Neuronal stem cell (in vitro differentiated cells): ENCODE data around the gene LSM14A.

Experiments used
- DNase-seq: peaks from one replicate; pipeline ENCODE4 v3.0.0-alpha.2; 2013; ENCODE audit warnings: low spot score
- H2AFZ ChIP-seq: one replicate; pipeline ENCODE4 v1.6.1; 2013; ENCODE audit warnings: mild to moderate bottlenecking, low read length, inconsistent platforms
- H2AK5ac ChIP-seq: 2 replicates; pipeline ENCODE4 v1.6.1; 2013; ENCODE audit warnings: low read depth, mild to moderate bottlenecking, inconsistent platforms, low read length, moderate library complexity, mixed read lengths
- H2BK120ac ChIP-seq: 2 replicates; pipeline ENCODE4 v1.6.1; 2013; ENCODE audit warnings: low read depth, mild to moderate bottlenecking, inconsistent platforms, low read length, moderate library complexity, mixed read lengths
- H2BK12ac ChIP-seq: one replicate; pipeline ENCODE4 v1.6.1; 2013; ENCODE audit warnings: low read length, inconsistent platforms
- H2BK15ac ChIP-seq: 2 replicates; pipeline ENCODE4 v1.6.1; 2013; ENCODE audit warnings: mild to moderate bottlenecking, low read length, inconsistent platforms, mixed read lengths
- H2BK5ac ChIP-seq: one replicate; pipeline ENCODE4 v1.6.1; 2013; ENCODE audit warnings: inconsistent platforms, mild to moderate bottlenecking, low read length, moderate library complexity
- H3K14ac ChIP-seq: one replicate; pipeline ENCODE4 v1.6.1; 2013; ENCODE audit warnings: low read length, inconsistent platforms
- H3K18ac ChIP-seq: 2 replicates; pipeline ENCODE4 v1.6.1; 2013; ENCODE audit warnings: low read length, inconsistent platforms
- H3K23ac ChIP-seq: 2 replicates; pipeline ENCODE4 v1.6.1; 2013; ENCODE audit warnings: low read depth, mild to moderate bottlenecking, mixed read lengths, low read length, inconsistent platforms; ENCODE audit not compliant: poor library complexity
- H3K27ac ChIP-seq: replicated peaks from 3 replicates; pipeline ENCODE4 v1.5.1; 2013; ENCODE audit warnings: low read length, inconsistent platforms
- H3K27me3 ChIP-seq, 3 experiments: 2 replicates each; pipeline ENCODE4 v1.6.1; 2013; ENCODE audit warnings: low read length in 3 of 3, mild to moderate bottlenecking in 2 of 3, inconsistent platforms in 1 of 3, low read depth in 1 of 3, mixed read lengths in 1 of 3, moderate library complexity in 1 of 3; ENCODE audit not compliant: control insufficient read depth in 3 of 3, insufficient read depth in 3 of 3
- H3K36me3 ChIP-seq, 2 donors: replicated peaks in 1 of 2; 2 replicates each; pipeline ENCODE4 v1.6.1; 2013; ENCODE audit warnings: low read length in 2 of 2; ENCODE audit not compliant: control insufficient read depth in 2 of 2, insufficient read depth in 2 of 2
- H3K4ac ChIP-seq: 2 replicates; pipeline ENCODE4 v1.6.1; 2013; ENCODE audit warnings: inconsistent platforms, mild to moderate bottlenecking, low read length, moderate library complexity
- H3K4me1 ChIP-seq, 2 donors: 1 replicate in 1 of 2; 2 replicates in 1 of 2; pipeline ENCODE4 v1.6.1; 2013; ENCODE audit warnings: low read length in 2 of 2, low read depth in 1 of 2; ENCODE audit not compliant: control insufficient read depth in 2 of 2, insufficient read depth in 1 of 2
- H3K4me2 ChIP-seq: one replicate; pipeline ENCODE4 v1.6.1; 2013; ENCODE audit warnings: mild to moderate bottlenecking, low read length, inconsistent platforms; ENCODE audit not compliant: insufficient read depth, poor library complexity, severe bottlenecking
- H3K4me3 ChIP-seq, 2 donors: 2 replicates each; pipeline ENCODE4 v1.5.1; 2013; ENCODE audit warnings: low read length in 2 of 2, mild to moderate bottlenecking in 2 of 2, inconsistent platforms in 1 of 2, moderate library complexity in 1 of 2
- H3K79me1 ChIP-seq: one replicate; pipeline ENCODE4 v1.6.1; 2013; ENCODE audit warnings: low read depth, mild to moderate bottlenecking, inconsistent platforms, low read length, moderate library complexity
- H3K9ac ChIP-seq: one replicate; pipeline ENCODE4 v1.6.1; 2013; ENCODE audit warnings: mild to moderate bottlenecking, low read depth, low read length, inconsistent platforms; ENCODE audit not compliant: poor library complexity
- H3K9me3 ChIP-seq, 2 donors: replicated peaks in 1 of 2; 2 replicates each; pipeline versions ENCODE3 to v1.6.1; 2013; ENCODE audit warnings: low read length in 2 of 2, mild to moderate bottlenecking in 2 of 2, inconsistent platforms in 1 of 2, low read depth in 1 of 2, mixed read lengths in 1 of 2, moderate library complexity in 1 of 2; ENCODE audit not compliant: control insufficient read depth in 2 of 2, insufficient read depth in 1 of 2
- H4K8ac ChIP-seq: one replicate; pipeline ENCODE4 v1.6.1; 2013; ENCODE audit warnings: low read depth, mild to moderate bottlenecking, inconsistent platforms, low read length, moderate library complexity
- H4K91ac ChIP-seq: one replicate; pipeline ENCODE4 v1.6.1; 2013; ENCODE audit warnings: low read length, low read depth, mild to moderate bottlenecking, inconsistent platforms; ENCODE audit not compliant: poor library complexity
- WGBS, 2 donors: extraction: QIAGEN DNeasy Blood & Tissue Kit; methylation state at CpG; one replicate each; pipeline ENCODE4 v1.1.7; 2013; ENCODE audit warnings: missing lambda C conversion rate in 2 of 2, mixed read lengths in 1 of 2; ENCODE audit not compliant: insufficient read length in 2 of 2, insufficient replicate concordance in 1 of 2; ENCODE audit errors: extremely low coverage in 2 of 2; 5-methylcytosine and 5-hydroxymethylcytosine counted together

Gene LSM14A

GRCh38 chr19:34278783-34279182, 106.5 kb downstream of the LSM14A start:
- no peak for DNase-seq

More at GRCh38 chr19:34278783-34279182, 106.5 kb downstream of the LSM14A start:
- no peak overlapping the region for H3K27ac ChIP-seq
- H4K91ac ChIP-seq = no peak overlapping the region
- H4K8ac ChIP-seq = no peak overlapping the region
- no peaks in the 10 kb centered on the region for H3K79me1 ChIP-seq
- H2AFZ ChIP-seq = no peak overlapping the region
- no peak overlapping the region for H3K4me3 ChIP-seq
- peaks cover 0 to 26% of the 10 kb centered on the region in 2 donors for H3K36me3 ChIP-seq
- H2BK15ac ChIP-seq = no peak overlapping the region
- no peak overlapping the region for H3K4ac ChIP-seq
- WGBS, 2 donors = no CpG with 5 or more reads among the region's 4 CpGs
- H3K18ac ChIP-seq = no peak overlapping the region
- no peak overlapping the region for H2BK120ac ChIP-seq
- H3K9ac ChIP-seq = no peak overlapping the region
- H3K4me1 ChIP-seq = no peaks in the 10 kb centered on the region
- no peak overlapping the region for H2BK5ac ChIP-seq
- peaks cover 0 to 4% of the 10 kb centered on the region in 2 donors for H3K9me3 ChIP-seq
- no peak overlapping the region for H2BK12ac ChIP-seq
- H3K4me2 ChIP-seq = no peak overlapping the region
- no peak overlapping the region for H3K14ac ChIP-seq
- H2AK5ac ChIP-seq = no peak overlapping the region
- no peak overlapping the region for H3K23ac ChIP-seq
- H3K27me3 ChIP-seq = no peaks in the 10 kb centered on the region
